ENCODE measurements around the gene DOCK11.

GRCh38 chrX:118677318-118677717 is 181.7 kb downstream of the DOCK11 start:
- no peak for TF ChIP-seq CTCF (conservative IDR thresholded peaks at IDR 0.05; ENCODE audit: low read length)
- no peak for TF ChIP-seq EZH2phosphoT487 (IDR thresholded peaks at IDR 0.05; ENCODE audit: borderline replicate concordance, low read depth, low read length)
